ENCODE data around the gene PKIG.

GRCh38 chr20:44656448-44656847, 74.1 kb downstream of the PKIG start:
- TF ChIP-seq CTCF (IDR thresholded peaks at IDR 0.05) (no peak), POLR2AphosphoS5 (IDR thresholded peaks at IDR 0.05; ENCODE audit: low read depth, low read length) (no peak), REST (IDR thresholded peaks at IDR 0.05; ENCODE audit: insufficient read depth in 1 of 2, low read depth in 2 of 2, low read length in 1 of 2) (no peak), TCF7L2 (IDR thresholded peaks at IDR 0.05; ENCODE audit: low read depth, low read length) (no peak)

Measured in Panc1 (cell line).